OCI-LY3 (cell line): ENCODE data around the gene COQ7.

Experiments
- H2AFZ ChIP-seq: fragments of 200-600, 300-600 bp; shearing (Covaris generic); 2 replicates; pipeline ENCODE4 v1.6.0; 2014; ENCODE audit warnings: antibody characterized with exemption, low read depth, low read length
- H3K27ac ChIP-seq: fragments of 200-600, 300-600 bp; sonication (generic); 2 replicates; pipeline ENCODE4 v1.5.1; 2014; ENCODE audit warnings: mild to moderate bottlenecking, low read length, moderate library complexity, mixed read lengths
- H3K27me3 ChIP-seq: fragments of 200-600, 300-600 bp; sonication (generic); 2 replicates; pipeline ENCODE4 v1.6.1; 2014; ENCODE audit warnings: low read depth, low read length, mixed read lengths
- H3K36me3 ChIP-seq: fragments of 200-600, 300-600 bp; sonication (generic); replicated peaks from 2 replicates; pipeline ENCODE3; 2014; ENCODE audit warnings: low read depth, low read length, mixed read lengths
- H3K4me1 ChIP-seq: fragments of 300-600, 200-600 bp; sonication (generic); 2 replicates; pipeline ENCODE4 v1.6.1; 2014; ENCODE audit warnings: low read length, mixed read lengths
- H3K4me2 ChIP-seq: fragments of 200-600, 300-600 bp; sonication (generic); 2 replicates; pipeline ENCODE4 v1.6.1; 2014; ENCODE audit warnings: low read length, mixed read lengths
- H3K4me3 ChIP-seq: fragments of 300-600, 200-600 bp; sonication (generic); 2 replicates; pipeline ENCODE4 v1.5.1; 2014; ENCODE audit warnings: antibody characterized with exemption, mild to moderate bottlenecking, low read length, moderate library complexity
- H3K79me2 ChIP-seq: fragments of 300-600, 200-600 bp; shearing (Covaris generic); 2 replicates; pipeline ENCODE4 v1.6.1; 2014; ENCODE audit warnings: mild to moderate bottlenecking, low read length, mixed read lengths
- H3K9ac ChIP-seq: fragments of 300-600, 200-600 bp; shearing (Covaris generic); 2 replicates; pipeline ENCODE4 v1.6.0; 2014; ENCODE audit warnings: mild to moderate bottlenecking, low read length, moderate library complexity
- H3K9me3 ChIP-seq: fragments of 200-600, 300-600 bp; shearing (Covaris generic); 2 replicates; pipeline ENCODE4 v1.6.1; 2014; ENCODE audit warnings: low read length, mixed read lengths; ENCODE audit not compliant: insufficient read depth
- H4K20me1 ChIP-seq: fragments of 200-600, 300-600 bp; sonication (generic); 2 replicates; pipeline ENCODE4 v1.6.1; 2016; ENCODE audit warnings: low read length, mixed read lengths; ENCODE audit not compliant: insufficient read depth
- EZH2phosphoT487 ChIP-seq: fragments of 200-600 bp; shearing (Covaris generic); IDR thresholded peaks from 2 replicates; pipeline ENCODE4 v1.6.1; 2018; ENCODE audit warnings: antibody characterized with exemption, mixed run types, low read depth
- TF ChIP-seq, protein P1 (sequence below): fragments of 200-600, 300-600 bp; sonication (generic); IDR thresholded peaks from 2 replicates; pipeline ENCODE4 v1.5.1; 2014; ENCODE audit warnings: antibody characterized with exemption, low read length, low read depth

Gene COQ7

DNA sequence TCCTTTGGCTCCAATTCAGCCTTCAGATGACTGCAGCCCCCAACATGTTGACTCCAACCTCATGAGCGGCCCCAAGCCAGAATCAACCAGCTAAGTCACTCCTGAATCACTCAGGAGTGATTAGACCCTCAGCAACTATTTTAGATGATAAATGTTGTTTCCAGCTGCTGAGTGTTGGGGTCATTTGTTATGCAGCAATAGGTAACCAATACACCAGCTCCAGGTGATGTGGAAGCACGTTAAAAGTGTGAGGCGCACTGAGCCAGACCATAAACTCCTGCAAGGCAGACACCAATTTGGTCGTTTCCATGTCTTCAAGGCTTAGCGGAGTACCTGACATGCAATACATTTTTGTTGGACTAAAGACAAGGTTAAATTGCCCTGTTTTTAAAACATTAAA is 17.5 kb downstream of the COQ7 start:
- Histone ChIP-seq H3K79me2 (no peaks in the 10 kb centered on the region), H3K9me3 (no peaks in the 10 kb centered on the region), H3K4me3 (no peak overlapping the region), H2AFZ (no peak overlapping the region), H3K4me2 (no peak overlapping the region), H3K27ac (no peak overlapping the region), H3K9ac (no peak overlapping the region), H3K4me1 (peaks cover 10% of the 10 kb centered on the region), H4K20me1 (no peaks in the 10 kb centered on the region), H3K36me3 (peaks cover 10% of the 10 kb centered on the region), H3K27me3 (0 out of 2 replicates have a peak, but pooled peaks cover 4% of the 10 kb centered on the region)
- no peak for TF ChIP-seq EZH2phosphoT487
- TF ChIP-seq, protein P1, sequence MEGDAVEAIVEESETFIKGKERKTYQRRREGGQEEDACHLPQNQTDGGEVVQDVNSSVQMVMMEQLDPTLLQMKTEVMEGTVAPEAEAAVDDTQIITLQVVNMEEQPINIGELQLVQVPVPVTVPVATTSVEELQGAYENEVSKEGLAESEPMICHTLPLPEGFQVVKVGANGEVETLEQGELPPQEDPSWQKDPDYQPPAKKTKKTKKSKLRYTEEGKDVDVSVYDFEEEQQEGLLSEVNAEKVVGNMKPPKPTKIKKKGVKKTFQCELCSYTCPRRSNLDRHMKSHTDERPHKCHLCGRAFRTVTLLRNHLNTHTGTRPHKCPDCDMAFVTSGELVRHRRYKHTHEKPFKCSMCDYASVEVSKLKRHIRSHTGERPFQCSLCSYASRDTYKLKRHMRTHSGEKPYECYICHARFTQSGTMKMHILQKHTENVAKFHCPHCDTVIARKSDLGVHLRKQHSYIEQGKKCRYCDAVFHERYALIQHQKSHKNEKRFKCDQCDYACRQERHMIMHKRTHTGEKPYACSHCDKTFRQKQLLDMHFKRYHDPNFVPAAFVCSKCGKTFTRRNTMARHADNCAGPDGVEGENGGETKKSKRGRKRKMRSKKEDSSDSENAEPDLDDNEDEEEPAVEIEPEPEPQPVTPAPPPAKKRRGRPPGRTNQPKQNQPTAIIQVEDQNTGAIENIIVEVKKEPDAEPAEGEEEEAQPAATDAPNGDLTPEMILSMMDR = no peak

DNA sequence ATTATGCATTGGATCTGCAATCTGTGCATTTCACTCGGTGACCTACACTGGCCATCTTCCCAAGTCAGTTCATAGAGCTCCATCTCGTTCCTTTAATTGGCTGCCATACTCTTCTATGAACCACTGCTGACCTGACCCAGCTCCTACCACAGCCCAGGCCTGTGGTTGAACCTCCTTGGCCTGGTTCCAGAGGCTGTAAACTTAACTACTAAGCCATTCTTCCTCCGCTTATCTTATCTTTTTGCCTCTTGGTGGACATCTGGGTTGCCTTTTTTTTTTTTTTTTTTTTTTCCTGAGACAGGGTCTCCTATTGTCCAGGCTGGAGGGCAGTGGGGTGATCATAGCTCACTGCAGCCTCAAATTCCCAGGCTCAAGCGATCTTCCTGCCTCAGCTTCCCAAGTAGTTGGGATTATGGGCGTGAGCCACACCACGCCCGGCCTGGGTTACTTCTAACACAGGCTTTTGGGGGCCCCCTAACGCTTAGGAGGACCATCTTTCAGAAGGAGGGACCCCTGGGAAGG is 18.3 kb downstream of the COQ7 start:
- 0 out of 2 replicates have a peak, but pooled peaks cover 4% of the 10 kb centered on the region for H3K9me3 ChIP-seq
- peaks cover 10% of the 10 kb centered on the region for H3K36me3 ChIP-seq
- no peak overlapping the region for H3K4me2 ChIP-seq
- H3K27ac ChIP-seq = no peak overlapping the region
- H3K79me2 ChIP-seq = no peaks in the 10 kb centered on the region
- H3K4me3 ChIP-seq = no peak overlapping the region
- no peak overlapping the region for H3K9ac ChIP-seq
- no peak overlapping the region for H2AFZ ChIP-seq
- TF ChIP-seq EZH2phosphoT487 = no peak
- TF ChIP-seq, protein P1 = no peak
- H3K4me1 ChIP-seq = peaks cover 10% of the 10 kb centered on the region
- H4K20me1 ChIP-seq = no peaks in the 10 kb centered on the region
- H3K27me3 ChIP-seq = 0 out of 2 replicates have a peak, but pooled peaks cover 4% of the 10 kb centered on the region

DNA sequence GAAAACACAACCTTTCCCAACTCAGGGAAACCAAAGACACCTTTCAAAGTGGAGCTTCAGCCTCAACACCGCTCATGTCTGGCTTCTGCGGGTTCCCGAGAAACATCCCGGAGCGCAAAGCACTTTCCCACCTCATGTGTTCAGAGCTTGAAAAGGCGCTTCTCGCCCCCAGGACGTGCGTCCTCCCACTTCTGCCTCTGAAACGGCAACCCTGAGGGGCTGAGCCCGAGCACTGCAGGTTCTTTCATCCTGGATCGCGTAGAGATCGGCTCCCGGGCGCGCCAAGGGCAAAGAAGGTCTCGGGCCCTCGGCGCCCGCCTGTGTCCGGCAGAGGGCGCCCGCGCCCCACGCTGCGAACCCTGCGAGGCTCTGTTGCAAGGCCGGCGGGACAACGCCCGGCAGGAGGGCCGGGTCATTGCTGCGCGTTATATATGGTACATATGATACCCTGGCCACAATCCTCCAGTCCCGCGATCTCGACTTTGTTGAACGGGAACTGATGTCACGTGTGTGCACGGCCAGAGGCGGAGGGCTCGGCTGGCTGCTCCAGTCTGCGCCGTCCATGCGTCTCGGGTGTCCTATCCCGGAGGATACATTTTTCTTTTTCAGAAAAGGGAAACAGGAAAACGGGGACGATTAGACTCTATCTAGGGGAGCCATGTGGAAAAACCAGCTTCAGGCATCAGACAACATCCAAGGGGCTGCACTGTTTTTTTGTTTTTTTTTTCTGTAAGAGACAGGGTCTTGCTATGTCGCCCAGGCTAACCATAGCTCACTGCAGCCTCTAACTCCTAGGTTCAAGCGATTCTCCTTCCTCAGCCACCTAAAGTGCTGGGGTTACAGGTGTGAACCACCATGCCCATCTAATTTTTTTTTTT is 19.1 kb downstream of the COQ7 start:
- H4K20me1 ChIP-seq = no peaks in the 10 kb centered on the region
- H3K27me3 ChIP-seq = 0 out of 2 replicates have a peak, but pooled peaks cover 4% of the 10 kb centered on the region
- H3K36me3 ChIP-seq = peaks cover 6% of the 10 kb centered on the region
- peak overlapping the region; percentile 77 for H3K4me3 ChIP-seq
- H2AFZ ChIP-seq = peak overlapping the region; percentile 73
- no peaks in the 10 kb centered on the region for H3K79me2 ChIP-seq
- H3K4me2 ChIP-seq = peak overlapping the region; percentile 84
- H3K9me3 ChIP-seq = 0 out of 2 replicates have a peak, but pooled peaks cover 8% of the 10 kb centered on the region
- no peak overlapping the region for H3K27ac ChIP-seq
- no peak for TF ChIP-seq EZH2phosphoT487
- TF ChIP-seq, protein P1 = peak; percentile 92
- H3K9ac ChIP-seq = peak overlapping the region; percentile 53; the same call in 1 of the 2 replicates
- H3K4me1 ChIP-seq = peaks cover 10% of the 10 kb centered on the region

DNA sequence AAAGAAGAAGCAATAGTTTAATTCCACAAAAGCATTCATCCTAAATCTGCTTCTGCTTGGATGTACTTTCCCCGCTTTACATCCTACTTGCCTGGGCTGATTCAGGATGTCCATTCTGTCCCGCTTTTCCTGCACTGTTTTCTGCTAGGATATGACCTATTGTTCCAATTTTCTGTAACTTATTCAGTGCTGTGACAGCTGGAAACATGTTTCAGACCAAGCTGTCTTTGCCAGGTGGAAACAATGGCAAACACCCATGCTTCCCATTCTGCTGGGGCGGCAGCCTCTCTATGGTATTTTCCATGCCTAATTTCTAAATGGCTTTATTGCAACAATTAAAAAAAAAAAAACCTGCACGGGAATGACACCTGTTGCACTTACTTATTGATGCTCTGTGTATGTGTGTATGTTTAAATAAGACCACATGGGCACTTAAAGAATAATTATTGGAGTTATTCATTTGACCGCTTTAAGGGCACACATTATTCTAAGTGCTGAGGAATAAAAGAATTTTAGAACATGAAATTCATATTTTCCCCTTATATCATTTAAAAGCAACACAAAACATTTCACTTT is 21.0 kb downstream of the COQ7 start:
- H3K9ac ChIP-seq = no peak overlapping the region

More for the DNA sequence above, 21.0 kb downstream of the COQ7 start:
- Histone ChIP-seq H3K27me3 (0 out of 2 replicates have a peak, but pooled peaks cover 4% of the 10 kb centered on the region), H2AFZ (no peak overlapping the region), H3K9me3 (0 out of 2 replicates have a peak, but pooled peaks cover 8% of the 10 kb centered on the region), H3K36me3 (no peaks in the 10 kb centered on the region), H4K20me1 (no peaks in the 10 kb centered on the region), H3K4me3 (no peak overlapping the region), H3K27ac (no peak overlapping the region), H3K79me2 (no peaks in the 10 kb centered on the region), H3K4me2 (no peak overlapping the region), H3K4me1 (peaks cover 10% of the 10 kb centered on the region)
- no peak for TF ChIP-seq EZH2phosphoT487
- TF ChIP-seq, protein P1 = no peak
